ENCODE results near the gene EXOSC2.

- TF ChIP-seq CTCF (IDR thresholded peaks at IDR 0.05) (no peak), POLR2A (IDR thresholded peaks at IDR 0.05) (no peak), EP300 (IDR thresholded peaks at IDR 0.05) (no peak)
Observed at GRCh38 chr9:130664251-130665028, 29.1 kb upstream of the EXOSC2 start, which contains the start of gene PRDM12.
